ENCODE results near the gene MMD2.

DNA sequence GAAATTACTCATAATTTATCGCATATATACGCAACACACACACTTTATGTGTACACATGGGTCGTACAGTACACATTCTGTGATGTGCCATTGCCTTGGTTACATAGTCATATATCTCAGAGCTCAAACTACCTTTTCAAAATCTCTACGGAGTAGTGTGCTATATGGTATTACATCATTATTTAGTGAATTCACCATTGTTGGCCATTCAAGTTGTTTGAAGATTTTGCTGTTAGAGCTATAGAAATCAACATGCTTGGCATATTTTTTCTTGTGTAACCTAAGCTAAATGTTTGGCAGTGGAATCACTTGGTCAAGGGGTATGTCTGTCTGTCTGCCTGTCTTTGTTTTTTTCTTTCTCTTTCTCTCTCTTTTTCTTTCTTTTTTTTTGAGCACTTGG is 42.0 kb upstream of the MMD2 start:
- TF ChIP-seq, protein P1, sequence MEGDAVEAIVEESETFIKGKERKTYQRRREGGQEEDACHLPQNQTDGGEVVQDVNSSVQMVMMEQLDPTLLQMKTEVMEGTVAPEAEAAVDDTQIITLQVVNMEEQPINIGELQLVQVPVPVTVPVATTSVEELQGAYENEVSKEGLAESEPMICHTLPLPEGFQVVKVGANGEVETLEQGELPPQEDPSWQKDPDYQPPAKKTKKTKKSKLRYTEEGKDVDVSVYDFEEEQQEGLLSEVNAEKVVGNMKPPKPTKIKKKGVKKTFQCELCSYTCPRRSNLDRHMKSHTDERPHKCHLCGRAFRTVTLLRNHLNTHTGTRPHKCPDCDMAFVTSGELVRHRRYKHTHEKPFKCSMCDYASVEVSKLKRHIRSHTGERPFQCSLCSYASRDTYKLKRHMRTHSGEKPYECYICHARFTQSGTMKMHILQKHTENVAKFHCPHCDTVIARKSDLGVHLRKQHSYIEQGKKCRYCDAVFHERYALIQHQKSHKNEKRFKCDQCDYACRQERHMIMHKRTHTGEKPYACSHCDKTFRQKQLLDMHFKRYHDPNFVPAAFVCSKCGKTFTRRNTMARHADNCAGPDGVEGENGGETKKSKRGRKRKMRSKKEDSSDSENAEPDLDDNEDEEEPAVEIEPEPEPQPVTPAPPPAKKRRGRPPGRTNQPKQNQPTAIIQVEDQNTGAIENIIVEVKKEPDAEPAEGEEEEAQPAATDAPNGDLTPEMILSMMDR (IDR thresholded peaks at IDR 0.05), result no peak
- TF ChIP-seq POLR2A (IDR thresholded peaks at IDR 0.05), result no peak
